ENCODE measurements around the gene PHYH. TPM values are rescaled to one million over a fixed set of nuclear protein-coding genes. Genes with fewer than 3 reads are reported as not detected.
"Not testable (repeated sequence)": the region's sequence is repeated elsewhere in the genome, so short reads cannot be mapped to it uniquely, and the experiment has no call there.

The PHYH gene
- total RNA-seq, 1 donor from 2014 or later, result 17.2 TPM

DNA sequence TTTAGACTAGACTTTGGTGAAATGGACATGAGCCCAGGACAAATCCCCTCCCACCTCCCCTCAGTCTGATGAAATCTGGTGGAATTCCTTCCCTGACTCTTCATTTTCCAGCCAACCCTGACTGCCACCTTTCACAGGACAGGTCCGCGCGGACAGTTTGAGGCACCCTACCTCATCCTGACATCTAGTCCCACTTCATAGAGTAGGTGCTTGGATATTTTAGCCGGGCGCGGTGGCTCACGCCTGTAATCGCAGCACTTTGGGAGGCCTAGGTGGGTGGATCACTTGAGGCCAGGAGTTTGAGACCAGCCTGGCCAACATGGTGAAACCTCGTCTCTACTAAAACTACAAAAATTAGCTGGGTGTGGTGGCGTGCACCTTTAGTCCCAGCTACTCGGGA is 23.7 kb downstream of the PHYH start:
- not testable (repeated sequence) for DNase-seq (ENCODE audit: extremely low read depth, low read depth, low spot score)

- no peak for DNase-seq (ENCODE audit: extremely low read depth, low read depth, low spot score)
These were observed 27.7 kb downstream of the PHYH start for GRCh38 chr10:13272164-13272571.

DNA sequence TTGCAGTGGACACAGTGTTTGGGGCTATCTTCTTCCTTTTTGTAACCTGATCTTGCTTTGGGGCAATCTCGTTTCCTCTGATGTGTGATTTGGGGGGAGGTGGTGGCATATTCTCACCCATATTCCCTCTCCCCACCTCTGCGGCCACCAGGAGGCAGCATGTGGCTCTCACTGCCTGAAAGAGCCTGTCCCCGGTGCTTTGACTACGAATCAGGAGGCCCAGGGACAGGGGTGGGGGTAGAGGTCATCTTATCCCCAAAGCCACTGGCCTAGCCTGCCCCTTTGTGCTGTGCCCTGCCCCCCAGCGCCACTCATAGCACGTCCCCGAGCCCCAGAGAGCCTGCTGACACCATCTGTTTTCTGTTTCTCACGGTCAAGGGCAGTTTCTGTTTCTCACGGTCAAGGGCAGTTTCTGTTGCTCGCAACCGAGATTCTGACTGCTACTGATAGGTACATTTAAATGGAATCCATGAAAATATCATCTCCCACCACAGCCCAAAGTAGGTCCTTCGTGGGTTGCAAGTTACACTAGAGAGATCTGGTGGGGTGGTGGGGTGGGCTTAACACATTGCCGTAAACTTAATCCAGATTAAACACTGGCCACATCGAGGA is 28.2 kb downstream of the PHYH start:
- DNase-seq (ENCODE audit: extremely low read depth, low read depth, low spot score), result no peak

- no peak for DNase-seq (ENCODE audit: extremely low read depth, low read depth, low spot score)
These were observed 28.9 kb downstream of the PHYH start for GRCh38 chr10:13270877-13271551.

DNA sequence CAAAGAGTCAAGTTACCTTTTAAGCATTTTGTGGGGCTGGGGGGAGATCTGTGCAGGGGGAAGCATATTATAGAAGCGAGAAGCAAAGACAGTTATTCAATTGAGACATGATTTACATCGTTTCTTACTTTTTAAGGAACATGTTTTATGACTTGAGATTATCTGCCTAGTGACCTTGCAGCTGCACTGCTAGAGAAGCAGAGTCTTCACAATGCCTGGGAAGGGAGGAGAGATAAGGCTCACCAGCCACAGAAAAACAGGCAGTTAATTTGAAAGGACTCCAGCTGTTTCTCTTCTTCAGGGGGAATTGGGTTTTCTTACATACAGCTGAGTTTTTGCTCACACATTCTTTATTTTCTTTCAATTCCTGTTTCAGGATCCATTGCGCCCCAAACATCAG is 31.0 kb downstream of the PHYH start:
- no peak for DNase-seq (ENCODE audit: extremely low read depth, low read depth, low spot score)

DNA sequence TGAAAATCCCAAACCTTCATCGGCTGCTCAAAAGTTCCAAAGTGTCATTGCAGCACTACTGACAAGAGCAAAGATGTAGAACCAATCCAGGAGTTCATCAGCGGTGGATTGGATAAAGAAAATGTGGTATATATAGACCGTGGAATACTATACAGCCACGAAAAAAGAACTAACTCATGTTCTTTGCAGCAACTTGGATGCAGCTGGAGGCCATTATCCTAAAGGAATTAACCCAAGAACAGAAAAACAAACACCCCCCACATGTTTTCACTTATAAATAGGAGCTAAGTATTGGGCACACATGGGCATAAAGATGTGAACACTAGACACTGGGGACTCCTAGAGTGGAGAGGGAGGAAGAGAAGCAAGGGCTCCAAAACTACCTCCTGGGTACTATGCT is 31.6 kb downstream of the PHYH start:
- DNase-seq (ENCODE audit: extremely low read depth, low read depth, low spot score), result no peak

DNA sequence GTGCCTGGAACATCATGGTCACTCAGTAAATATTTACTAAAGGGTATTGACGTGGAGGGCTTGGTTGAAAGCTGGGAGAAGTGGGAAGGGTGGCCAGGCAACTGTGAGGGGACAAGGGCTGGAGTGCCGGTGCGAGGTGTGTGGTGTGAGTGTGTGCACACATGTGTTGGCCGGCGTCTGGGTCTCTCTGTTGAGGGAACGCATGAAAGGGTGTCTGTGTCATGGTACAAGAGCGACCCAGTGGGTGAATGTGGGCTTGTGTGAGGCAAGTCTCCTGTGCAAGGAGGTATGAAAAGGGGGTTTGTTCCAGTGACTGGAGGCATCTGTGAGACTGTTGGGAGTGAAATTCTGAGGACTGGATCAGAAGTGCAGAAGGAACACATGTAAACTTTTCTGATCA is 36.3 kb downstream of the PHYH start:
- DNase-seq (ENCODE audit: extremely low read depth, low read depth, low spot score), result no peak

- no peak for DNase-seq (ENCODE audit: extremely low read depth, low read depth, low spot score)
These were observed 37.4 kb downstream of the PHYH start for GRCh38 chr10:13262433-13262832.

GRCh38 chr10:13257621-13258140 is 42.2 kb downstream of the PHYH start:
- DNase-seq (ENCODE audit: extremely low read depth, low read depth, low spot score), result no peak

DNA sequence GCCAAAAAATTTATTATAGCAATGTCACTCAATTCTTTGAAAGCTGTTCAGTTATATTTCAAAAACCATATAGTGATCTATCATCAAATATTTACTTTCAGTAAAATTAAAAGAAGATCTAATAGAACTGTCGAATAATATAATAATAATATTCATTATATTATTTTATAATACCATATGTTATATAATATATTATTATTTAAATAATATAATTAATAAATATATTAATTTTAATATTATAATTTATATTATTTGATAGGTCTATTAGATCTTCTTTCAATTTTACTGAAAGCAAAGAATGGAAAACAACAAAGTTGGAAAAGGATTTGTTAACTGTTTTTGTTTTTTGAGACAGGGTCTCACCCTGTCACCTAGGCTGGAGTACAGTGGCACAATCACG is 43.2 kb downstream of the PHYH start:
- DNase-seq (ENCODE audit: extremely low read depth, low read depth, low spot score), result no peak

GRCh38 chr10:13253726-13254125 is 46.1 kb downstream of the PHYH start:
- no peak for DNase-seq (ENCODE audit: extremely low read depth, low read depth, low spot score)

- DNase-seq (ENCODE audit: extremely low read depth, low read depth, low spot score), result no peak
These were observed 52.1 kb downstream of the PHYH start for GRCh38 chr10:13247784-13248183.

GRCh38 chr10:13247246-13247645 is 52.6 kb downstream of the PHYH start:
- DNase-seq (ENCODE audit: extremely low read depth, low read depth, low spot score), result no peak

GRCh38 chr10:13242260-13242659 is 57.6 kb downstream of the PHYH start:
- not testable (repeated sequence) for DNase-seq (ENCODE audit: extremely low read depth, low read depth, low spot score)

DNA sequence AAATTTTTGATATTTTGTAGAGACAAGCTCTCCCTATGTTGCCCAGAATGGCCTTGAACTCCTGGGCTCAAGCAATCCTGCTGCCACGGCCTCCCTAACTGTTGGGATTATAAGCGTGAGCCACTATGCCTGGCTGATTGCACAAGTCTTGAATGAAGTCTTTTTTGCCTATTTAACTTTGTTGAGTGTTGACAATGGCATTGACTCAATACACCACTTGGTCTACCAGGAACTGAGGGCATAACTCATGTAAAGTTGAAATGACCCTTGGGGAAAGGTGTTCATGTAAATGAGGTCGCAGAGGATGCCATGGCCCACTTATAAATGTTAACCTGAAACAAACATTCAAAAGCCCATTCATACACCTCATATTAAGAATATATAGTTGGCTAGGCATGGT is 58.3 kb downstream of the PHYH start:
- DNase-seq (ENCODE audit: extremely low read depth, low read depth, low spot score), result no peak

- DNase-seq (ENCODE audit: extremely low read depth, low read depth, low spot score), result no peak
These were observed 59.9 kb downstream of the PHYH start for GRCh38 chr10:13239923-13240322.

DNA sequence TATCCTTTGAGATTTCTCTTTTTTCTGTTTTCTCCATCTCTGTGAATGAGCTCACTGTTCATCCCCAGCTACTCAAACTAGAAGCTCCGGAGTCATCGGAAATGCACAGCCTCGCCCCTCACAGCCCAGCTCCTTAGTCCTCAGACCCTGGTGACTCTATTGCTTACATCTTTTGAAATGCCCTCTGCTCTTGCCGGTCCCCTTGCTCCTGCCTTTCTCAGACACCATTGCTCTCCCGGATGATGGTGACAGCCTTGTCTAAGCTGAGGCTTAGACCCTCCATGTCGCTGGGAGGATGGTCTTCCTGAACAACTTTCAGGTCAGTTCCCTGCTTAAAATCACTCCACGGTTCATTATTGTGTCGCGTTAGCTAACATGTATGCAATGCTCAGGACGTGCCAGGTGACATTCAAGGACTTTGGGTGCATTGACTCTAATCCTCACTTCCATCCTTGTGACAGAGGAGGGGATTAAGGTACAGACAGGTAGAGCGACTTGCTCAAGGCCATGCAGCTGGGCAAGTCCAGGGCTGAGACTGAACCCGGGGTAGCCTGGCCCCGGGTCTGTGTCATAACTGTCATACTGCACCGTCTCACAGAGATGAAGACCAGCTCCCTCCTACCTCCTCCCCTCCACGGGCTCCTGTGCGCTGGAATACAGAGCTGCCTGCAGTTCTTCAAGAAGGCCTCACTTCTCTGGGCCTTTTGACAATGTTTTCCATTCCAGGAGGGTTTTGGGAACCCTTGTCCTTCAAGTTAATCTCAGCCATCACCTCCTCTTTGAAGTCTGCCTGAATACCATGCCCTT is 61.4 kb downstream of the PHYH start:
- no peak for DNase-seq (ENCODE audit: extremely low read depth, low read depth, low spot score)

GRCh38 chr10:13236638-13237037 is 63.2 kb downstream of the PHYH start:
- DNase-seq (ENCODE audit: extremely low read depth, low read depth, low spot score), result no peak

DNA sequence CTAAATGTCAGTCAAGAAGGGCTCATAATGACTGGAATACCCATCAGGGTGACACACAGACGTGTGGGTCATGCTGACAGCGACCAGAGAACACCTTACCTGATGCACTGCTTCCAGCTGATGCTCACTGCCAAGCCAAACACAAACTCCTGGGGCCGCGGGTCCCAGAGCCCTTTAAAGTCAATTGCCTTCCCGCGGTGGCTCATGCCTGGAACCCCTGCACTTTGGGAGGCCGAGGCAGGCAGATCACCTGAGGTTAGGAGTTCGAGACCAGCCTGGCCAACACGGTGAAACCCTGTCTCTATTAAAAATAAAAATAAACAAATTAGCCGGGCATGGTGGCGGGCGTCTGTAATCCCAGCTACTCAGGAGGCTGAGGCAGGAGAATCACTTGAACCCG is 65.1 kb downstream of the PHYH start:
- not testable (repeated sequence) for DNase-seq (ENCODE audit: extremely low read depth, low read depth, low spot score)

DNA sequence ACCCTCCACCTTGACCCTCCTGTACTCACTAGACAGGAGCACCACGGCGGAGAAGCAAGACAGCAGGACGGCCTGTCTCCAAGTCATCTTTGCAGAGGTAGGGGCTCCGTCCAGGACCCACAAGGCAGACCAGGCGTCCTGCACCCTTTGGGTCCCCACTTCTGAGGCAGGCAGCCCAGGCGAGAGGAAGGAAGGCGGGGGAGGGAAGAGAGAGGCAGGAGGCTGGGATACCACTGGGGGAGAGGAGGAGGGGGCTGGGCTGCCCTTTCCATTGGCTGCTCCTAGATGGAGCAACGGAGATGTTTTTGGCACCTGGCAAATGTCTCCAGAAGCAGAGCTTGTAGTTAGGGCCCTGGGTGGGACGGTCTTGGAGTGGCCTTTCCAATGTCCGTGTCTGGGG is 65.7 kb downstream of the PHYH start, which contains the start of gene UCMA:
Gene UCMA (minus strand): TSS at position 203 of the 400 bp plus-strand sequence. CDS start 116 bp downstream, at position 87.
- no peak for DNase-seq (ENCODE audit: extremely low read depth, low read depth, low spot score)

GRCh38 chr10:13233358-13233757 is 66.5 kb downstream of the PHYH start:
- no peak for DNase-seq (ENCODE audit: extremely low read depth, low read depth, low spot score)

- no peak for DNase-seq (ENCODE audit: extremely low read depth, low read depth, low spot score)
These were observed 68.1 kb downstream of the PHYH start for GRCh38 chr10:13231808-13232207.

All from glomerular endothelial cell (primary cell).